ENCODE data around the gene EPHA7.

GRCh38 chr6:93371756-93372155 is 47.6 kb downstream of the EPHA7 start:
- TF ChIP-seq POLR2AphosphoS5 (IDR thresholded peaks at IDR 0.05; ENCODE audit: low read depth, low read length) (no peak), POLR2A (IDR thresholded peaks at IDR 0.05; ENCODE audit: low read depth, low read length) (no peak)
